Putamen (tissue), 1 donor: ENCODE results near the gene LRRC4C.
"Not testable (repeated sequence)": the region's sequence is repeated elsewhere in the genome, so short reads cannot be mapped to it uniquely, and the experiment has no call there.

Experiments used
- DNase-seq: peaks from one replicate; pipeline ENCODE4 v3.0.0-alpha.2; 2016; ENCODE audit warnings: low spot score

The LRRC4C gene

GRCh38 chr11:40688369-40688768, 771.1 kb downstream of the LRRC4C start:
- no peak for DNase-seq

GRCh38 chr11:40686765-40687164, 772.7 kb downstream of the LRRC4C start:
- DNase-seq, result no peak

GRCh38 chr11:40683010-40683409, 776.4 kb downstream of the LRRC4C start:
- no peak for DNase-seq

- no peak for DNase-seq
Measured at GRCh38 chr11:40679276-40679675, 780.2 kb downstream of the LRRC4C start.

GRCh38 chr11:40647295-40647694, 812.2 kb downstream of the LRRC4C start:
- no peak for DNase-seq

- no peak for DNase-seq
Measured at GRCh38 chr11:40642284-40642683, 817.2 kb downstream of the LRRC4C start.

- no peak for DNase-seq
Measured at GRCh38 chr11:40619654-40620053, 839.8 kb downstream of the LRRC4C start.

GRCh38 chr11:40606800-40607199, 852.7 kb downstream of the LRRC4C start:
- no peak for DNase-seq

GRCh38 chr11:40602866-40603552, 856.4 kb downstream of the LRRC4C start:
- DNase-seq, result no peak

- no peak for DNase-seq
Measured at GRCh38 chr11:40597546-40598113, 861.8 kb downstream of the LRRC4C start.

GRCh38 chr11:40573254-40573891, 886.1 kb downstream of the LRRC4C start:
- no peak for DNase-seq

- no peak for DNase-seq
Measured at GRCh38 chr11:40569947-40570531, 889.4 kb downstream of the LRRC4C start.

GRCh38 chr11:40567392-40567791, 892.1 kb downstream of the LRRC4C start:
- no peak for DNase-seq

- DNase-seq, result no peak
Measured at GRCh38 chr11:40544162-40544561, 915.3 kb downstream of the LRRC4C start.

GRCh38 chr11:40542821-40543220, 916.6 kb downstream of the LRRC4C start:
- no peak for DNase-seq

- no peak for DNase-seq
Measured at GRCh38 chr11:40537734-40538133, 921.7 kb downstream of the LRRC4C start.

- DNase-seq, result not testable (repeated sequence)
Measured at GRCh38 chr11:40522080-40522479, 937.4 kb downstream of the LRRC4C start.

GRCh38 chr11:40517122-40517521, 942.3 kb downstream of the LRRC4C start:
- DNase-seq, result no peak

GRCh38 chr11:40514124-40514523, 945.3 kb downstream of the LRRC4C start:
- no peak for DNase-seq

- DNase-seq, result no peak
Measured at GRCh38 chr11:40513281-40513680, 946.2 kb downstream of the LRRC4C start.

GRCh38 chr11:40508303-40508702, 951.1 kb downstream of the LRRC4C start:
- no peak for DNase-seq

GRCh38 chr11:40506226-40506625, 953.2 kb downstream of the LRRC4C start:
- DNase-seq, result no peak

GRCh38 chr11:40491341-40491740, 968.1 kb downstream of the LRRC4C start:
- no peak for DNase-seq
